Neural cell (in vitro differentiated cells): ENCODE data around the gene ADARB2. TPM values are rescaled to one million over a fixed set of nuclear protein-coding genes. Genes with fewer than 3 reads are reported as not detected.

ENCODE experiments used
- H2AFZ ChIP-seq: fragments of 200-600, 300-800 bp; sonication (generic), shearing (Covaris generic); 2 replicates; pipeline ENCODE4 v1.6.0; 2014; ENCODE audit warnings: low read depth, mild to moderate bottlenecking, antibody characterized with exemption, low read length, moderate library complexity
- H3F3A ChIP-seq: fragments of 200-600 bp; shearing (Covaris generic); 2 replicates; pipeline ENCODE4 v1.6.1; 2016; ENCODE audit warnings: mild to moderate bottlenecking, moderate library complexity, mixed read lengths, antibody characterized with exemption, low read length; ENCODE audit not compliant: insufficient read depth, poor library complexity, severe bottlenecking
- H3K27ac ChIP-seq: fragments of 200-600, 300-800 bp; sonication (generic), shearing (Covaris generic); 2 replicates; pipeline ENCODE4 v1.5.1; 2014; ENCODE audit warnings: mild to moderate bottlenecking, low read length, moderate library complexity
- H3K27me3 ChIP-seq: fragments of 300-800, 200-600 bp; sonication (generic), shearing (Covaris generic); 2 replicates; pipeline ENCODE4 v1.6.0; 2014; ENCODE audit warnings: mild to moderate bottlenecking, low read depth, low read length, moderate library complexity; ENCODE audit not compliant: insufficient read depth
- H3K36me3 ChIP-seq: fragments of 300-800, 200-600 bp; sonication (generic), shearing (Covaris generic); 2 replicates; pipeline ENCODE4 v1.5.1; 2014; ENCODE audit warnings: mild to moderate bottlenecking, antibody characterized with exemption, low read length, moderate library complexity; ENCODE audit not compliant: insufficient read depth
- H3K4me2 ChIP-seq: fragments of 300-800, 200-600 bp; sonication (generic), shearing (Covaris generic); 2 replicates; pipeline ENCODE4 v1.6.0; 2014; ENCODE audit warnings: mild to moderate bottlenecking, low read length
- H3K4me3 ChIP-seq: fragments of 300-800, 200-600 bp; sonication (generic), shearing (Covaris generic); 2 replicates; pipeline ENCODE4 v1.5.1; 2014; ENCODE audit warnings: mild to moderate bottlenecking, low read length, moderate library complexity
- H3K79me2 ChIP-seq: fragments of 200-600 bp; shearing (Covaris generic); replicated peaks from 2 replicates; pipeline ENCODE4 v1.6.0; 2014; ENCODE audit warnings: mild to moderate bottlenecking, low read length, moderate library complexity; ENCODE audit not compliant: insufficient read depth
- H3K9ac ChIP-seq: fragments of 300-800, 200-600 bp; sonication (generic), shearing (Covaris generic); 2 replicates; pipeline ENCODE4 v1.6.1; 2016; ENCODE audit warnings: mild to moderate bottlenecking, low read length, mixed read lengths
- H3K9me2 ChIP-seq: fragments of 200-600 bp; shearing (Covaris generic); 2 replicates; pipeline ENCODE4 v1.6.1; 2016; ENCODE audit warnings: mild to moderate bottlenecking, low read length, mixed read lengths; ENCODE audit not compliant: insufficient read depth
- H3K9me3 ChIP-seq: fragments of 200-600, 300-800 bp; sonication (generic), shearing (Covaris generic); 2 replicates; pipeline ENCODE4 v1.6.1; 2016; ENCODE audit warnings: mild to moderate bottlenecking, mixed run types, low read length, moderate library complexity, mixed read lengths
- H4K20me1 ChIP-seq: fragments of 200-600 bp; shearing (Covaris generic); 2 replicates; pipeline ENCODE4 v1.6.1; 2016; ENCODE audit warnings: mild to moderate bottlenecking, mixed run types; ENCODE audit not compliant: insufficient read depth
- EP300 ChIP-seq: fragments of 450-650 bp; conservative IDR thresholded peaks from 2 replicates; pipeline ENCODE4 v1.6.1; 2014; ENCODE audit warnings: antibody characterized with exemption, mild to moderate bottlenecking, moderate library complexity; ENCODE audit not compliant: poor library complexity, severe bottlenecking
- EZH2 ChIP-seq: fragments of 200-600, 300-800 bp; shearing (Covaris generic), sonication (generic); IDR thresholded peaks from 2 replicates; pipeline ENCODE4 v1.6.1; 2014; ENCODE audit warnings: antibody characterized with exemption, low read length, borderline replicate concordance, mild to moderate bottlenecking; ENCODE audit not compliant: insufficient read depth, poor library complexity, severe bottlenecking
- MXI1 ChIP-seq: fragments of 450-650 bp; conservative IDR thresholded peaks from 2 replicates; pipeline ENCODE4 v1.6.1; 2014; ENCODE audit warnings: antibody characterized with exemption, mild to moderate bottlenecking; ENCODE audit not compliant: poor library complexity, severe bottlenecking
- POLR2AphosphoS5 ChIP-seq: IDR thresholded peaks from 2 replicates; pipeline ENCODE4 v1.6.1; 2012
- RAD21 ChIP-seq: fragments of 450-650 bp; conservative IDR thresholded peaks from 2 replicates; pipeline ENCODE4 v1.6.1; 2014; ENCODE audit warnings: antibody characterized with exemption, mild to moderate bottlenecking, moderate library complexity
- SMC3 ChIP-seq: fragments of 450-650 bp; conservative IDR thresholded peaks from 2 replicates; pipeline ENCODE4 v1.6.1; 2014; ENCODE audit warnings: antibody characterized with exemption, mild to moderate bottlenecking, moderate library complexity; ENCODE audit not compliant: poor library complexity
- TAF1 ChIP-seq: IDR thresholded peaks from 2 replicates; pipeline ENCODE4 v1.6.1; 2012; ENCODE audit warnings: low read depth
- polyA plus RNA-seq: library from polyadenylated mRNA; depleted of rRNA; stranded (reverse); fragments of >200 nt; gene quantifications from 2 replicates; pipeline ENCODE4 v1.2.3, GENCODE V29; 2014
- TF ChIP-seq, protein P1 (sequence below): fragments of 450-650 bp; IDR thresholded peaks from 2 replicates; pipeline ENCODE4 v1.5.1; 2014; ENCODE audit warnings: antibody characterized with exemption, mild to moderate bottlenecking, moderate library complexity; ENCODE audit not compliant: poor library complexity, severe bottlenecking
- TF ChIP-seq, protein P2 (sequence below): IDR thresholded peaks from 2 replicates; pipeline ENCODE4 v1.6.1; 2012; ENCODE audit warnings: borderline replicate concordance

ADARB2 gene
- polyA plus RNA-seq, 1 donor from 2014 or later = 3.6 TPM

DNA sequence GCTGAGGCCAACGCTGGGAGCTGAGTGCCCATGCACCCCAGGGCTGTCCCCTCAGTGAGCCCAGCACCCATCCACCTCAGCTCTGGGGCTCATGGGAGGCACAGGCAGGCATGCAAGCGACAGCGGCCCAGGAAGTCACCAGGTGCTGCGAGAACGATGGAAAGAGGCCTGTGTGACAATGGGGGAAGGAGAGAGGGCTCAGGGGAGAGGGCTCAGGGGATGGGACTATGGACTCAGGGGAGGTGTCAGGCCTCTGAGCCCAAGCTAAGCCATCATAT is 388.6 kb downstream of the ADARB2 start:
- Histone ChIP-seq H3K9ac (no peak overlapping the region), H3K27me3 (no peaks in the 10 kb centered on the region), H3K9me3 (no peaks in the 10 kb centered on the region), H3F3A (no peaks in the 10 kb centered on the region), H3K4me3 (no peak overlapping the region), H3K9me2 (no peaks in the 10 kb centered on the region), H3K36me3 (no peaks in the 10 kb centered on the region), H3K4me2 (no peak overlapping the region), H4K20me1 (no peaks in the 10 kb centered on the region), H2AFZ (no peak overlapping the region), H3K79me2 (no peaks in the 10 kb centered on the region), H3K27ac (no peak overlapping the region)
- TF ChIP-seq EP300 (no peak), RAD21 (no peak), POLR2AphosphoS5 (no peak), MXI1 (no peak), TAF1 (no peak), EZH2 (no peak), SMC3 (no peak)
- TF ChIP-seq, protein P1, sequence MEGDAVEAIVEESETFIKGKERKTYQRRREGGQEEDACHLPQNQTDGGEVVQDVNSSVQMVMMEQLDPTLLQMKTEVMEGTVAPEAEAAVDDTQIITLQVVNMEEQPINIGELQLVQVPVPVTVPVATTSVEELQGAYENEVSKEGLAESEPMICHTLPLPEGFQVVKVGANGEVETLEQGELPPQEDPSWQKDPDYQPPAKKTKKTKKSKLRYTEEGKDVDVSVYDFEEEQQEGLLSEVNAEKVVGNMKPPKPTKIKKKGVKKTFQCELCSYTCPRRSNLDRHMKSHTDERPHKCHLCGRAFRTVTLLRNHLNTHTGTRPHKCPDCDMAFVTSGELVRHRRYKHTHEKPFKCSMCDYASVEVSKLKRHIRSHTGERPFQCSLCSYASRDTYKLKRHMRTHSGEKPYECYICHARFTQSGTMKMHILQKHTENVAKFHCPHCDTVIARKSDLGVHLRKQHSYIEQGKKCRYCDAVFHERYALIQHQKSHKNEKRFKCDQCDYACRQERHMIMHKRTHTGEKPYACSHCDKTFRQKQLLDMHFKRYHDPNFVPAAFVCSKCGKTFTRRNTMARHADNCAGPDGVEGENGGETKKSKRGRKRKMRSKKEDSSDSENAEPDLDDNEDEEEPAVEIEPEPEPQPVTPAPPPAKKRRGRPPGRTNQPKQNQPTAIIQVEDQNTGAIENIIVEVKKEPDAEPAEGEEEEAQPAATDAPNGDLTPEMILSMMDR = no peak
- TF ChIP-seq, protein P2, sequence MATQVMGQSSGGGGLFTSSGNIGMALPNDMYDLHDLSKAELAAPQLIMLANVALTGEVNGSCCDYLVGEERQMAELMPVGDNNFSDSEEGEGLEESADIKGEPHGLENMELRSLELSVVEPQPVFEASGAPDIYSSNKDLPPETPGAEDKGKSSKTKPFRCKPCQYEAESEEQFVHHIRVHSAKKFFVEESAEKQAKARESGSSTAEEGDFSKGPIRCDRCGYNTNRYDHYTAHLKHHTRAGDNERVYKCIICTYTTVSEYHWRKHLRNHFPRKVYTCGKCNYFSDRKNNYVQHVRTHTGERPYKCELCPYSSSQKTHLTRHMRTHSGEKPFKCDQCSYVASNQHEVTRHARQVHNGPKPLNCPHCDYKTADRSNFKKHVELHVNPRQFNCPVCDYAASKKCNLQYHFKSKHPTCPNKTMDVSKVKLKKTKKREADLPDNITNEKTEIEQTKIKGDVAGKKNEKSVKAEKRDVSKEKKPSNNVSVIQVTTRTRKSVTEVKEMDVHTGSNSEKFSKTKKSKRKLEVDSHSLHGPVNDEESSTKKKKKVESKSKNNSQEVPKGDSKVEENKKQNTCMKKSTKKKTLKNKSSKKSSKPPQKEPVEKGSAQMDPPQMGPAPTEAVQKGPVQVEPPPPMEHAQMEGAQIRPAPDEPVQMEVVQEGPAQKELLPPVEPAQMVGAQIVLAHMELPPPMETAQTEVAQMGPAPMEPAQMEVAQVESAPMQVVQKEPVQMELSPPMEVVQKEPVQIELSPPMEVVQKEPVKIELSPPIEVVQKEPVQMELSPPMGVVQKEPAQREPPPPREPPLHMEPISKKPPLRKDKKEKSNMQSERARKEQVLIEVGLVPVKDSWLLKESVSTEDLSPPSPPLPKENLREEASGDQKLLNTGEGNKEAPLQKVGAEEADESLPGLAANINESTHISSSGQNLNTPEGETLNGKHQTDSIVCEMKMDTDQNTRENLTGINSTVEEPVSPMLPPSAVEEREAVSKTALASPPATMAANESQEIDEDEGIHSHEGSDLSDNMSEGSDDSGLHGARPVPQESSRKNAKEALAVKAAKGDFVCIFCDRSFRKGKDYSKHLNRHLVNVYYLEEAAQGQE = no peak

- Histone ChIP-seq H3K27me3 (no peaks in the 10 kb centered on the region), H3K4me3 (no peak overlapping the region), H4K20me1 (no peaks in the 10 kb centered on the region), H3K9me3 (no peaks in the 10 kb centered on the region), H2AFZ (no peak overlapping the region), H3K36me3 (no peaks in the 10 kb centered on the region), H3K4me2 (no peak overlapping the region), H3K9me2 (no peaks in the 10 kb centered on the region), H3K9ac (no peak overlapping the region), H3F3A (no peaks in the 10 kb centered on the region), H3K27ac (no peak overlapping the region), H3K79me2 (no peaks in the 10 kb centered on the region)
- TF ChIP-seq POLR2AphosphoS5 = no peak
- no peak for TF ChIP-seq RAD21
- TF ChIP-seq EZH2 = no peak
- no peak for TF ChIP-seq MXI1
- TF ChIP-seq, protein P2 = no peak
- no peak for TF ChIP-seq TAF1
- no peak for TF ChIP-seq SMC3
- TF ChIP-seq EP300 = no peak
- TF ChIP-seq, protein P1 = no peak
Measured at GRCh38 chr10:1347962-1348772, 389.2 kb downstream of the ADARB2 start.
